ENCODE results near the gene KIF16B. TPM values are rescaled to one million over a fixed set of nuclear protein-coding genes. Genes with fewer than 3 reads are reported as not detected.

KIF16B gene
- total RNA-seq, 2 experiments from 2014 or later, result 7.7 to 7.9 TPM

- intact Hi-C loops (cut with micrococcal nuclease), result no loop called here
- DNase-seq, result no peak
- CTCF ChIA-PET, result no interaction called here
- H3K27ac Mint-ChIP-seq, result no peak overlapping the region
- no peak overlapping the region for H3K4me3 Mint-ChIP-seq
- H3K9me3 Mint-ChIP-seq, result no peaks in the 10 kb centered on the region
- peaks cover 20% of the 10 kb centered on the region for H3K36me3 Mint-ChIP-seq
- H3K27me3 Mint-ChIP-seq, result no peaks in the 10 kb centered on the region
- H3K4me1 Mint-ChIP-seq (ENCODE audit: low read depth), result no peaks in the 10 kb centered on the region
- POLR2A ChIA-PET, result no interaction called here
Observed at GRCh38 chr20:16500197-16500596, 73.1 kb downstream of the KIF16B start.

GRCh38 chr20:16498526-16499253, 74.6 kb downstream of the KIF16B start:
- peaks cover 17% of the 10 kb centered on the region for H3K36me3 Mint-ChIP-seq
- no peaks in the 10 kb centered on the region for H3K4me1 Mint-ChIP-seq (ENCODE audit: low read depth)

GRCh38 chr20:16497896-16498295, 75.4 kb downstream of the KIF16B start:
- Mint-ChIP-seq H3K27ac (no peak overlapping the region), H3K27me3 (no peaks in the 10 kb centered on the region), H3K36me3 (peaks cover 16% of the 10 kb centered on the region), H3K4me1 (ENCODE audit: low read depth) (no peaks in the 10 kb centered on the region), H3K9me3 (no peaks in the 10 kb centered on the region), H3K4me3 (no peak overlapping the region)
- CTCF ChIA-PET, result no interaction called here
- intact Hi-C loops (cut with micrococcal nuclease), result no loop called here
- POLR2A ChIA-PET, result no interaction called here
- DNase-seq, result no peak

More at GRCh38 chr20:16498526-16499253, 74.6 kb downstream of the KIF16B start:
- intact Hi-C loops (cut with micrococcal nuclease), result no loop called here
- Mint-ChIP-seq H3K4me3 (no peak overlapping the region), H3K27me3 (no peaks in the 10 kb centered on the region), H3K9me3 (no peaks in the 10 kb centered on the region), H3K27ac (no peak overlapping the region)
- ChIA-PET POLR2A (no interaction called here), CTCF (interaction anchor here (0.5 kb wide), 1 partner anchor 1640 kb away, joined by 4 read pairs; no protein-coding TSS in a partner anchor)
- no peak for DNase-seq

DNA sequence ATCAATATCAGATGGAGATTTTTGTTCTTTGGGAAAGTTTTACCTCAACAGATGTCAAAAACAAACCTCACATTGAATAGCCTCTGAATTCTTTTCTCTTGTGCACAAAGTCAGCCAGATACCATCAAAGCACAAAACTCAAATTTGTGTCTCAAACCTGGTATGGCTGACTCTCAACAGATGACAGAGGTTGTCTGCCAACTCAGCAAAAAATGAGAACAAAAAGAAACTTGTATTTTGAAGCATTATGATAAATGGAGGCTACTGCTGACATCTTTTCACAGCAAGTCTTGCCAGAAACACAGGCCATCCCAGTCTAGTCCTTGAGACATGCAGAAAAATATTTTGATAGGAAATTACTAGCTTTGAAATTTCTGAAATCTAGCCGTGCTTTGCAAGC, 79.8 kb downstream of the KIF16B start:
- CTCF ChIA-PET, result interaction anchor here (0.7 kb wide), 1 partner anchor 113 kb away, joined by 3 read pairs; no protein-coding TSS in a partner anchor
- intact Hi-C loops (cut with micrococcal nuclease), result no loop called here
- peaks cover 22% of the 10 kb centered on the region for H3K36me3 Mint-ChIP-seq
- no peak overlapping the region for H3K27ac Mint-ChIP-seq
- H3K9me3 Mint-ChIP-seq, result no peaks in the 10 kb centered on the region
- DNase-seq, result no peak
- no peak overlapping the region for H3K4me3 Mint-ChIP-seq
- POLR2A ChIA-PET, result no interaction called here
- no peaks in the 10 kb centered on the region for H3K4me1 Mint-ChIP-seq (ENCODE audit: low read depth)
- H3K27me3 Mint-ChIP-seq, result no peaks in the 10 kb centered on the region

DNA sequence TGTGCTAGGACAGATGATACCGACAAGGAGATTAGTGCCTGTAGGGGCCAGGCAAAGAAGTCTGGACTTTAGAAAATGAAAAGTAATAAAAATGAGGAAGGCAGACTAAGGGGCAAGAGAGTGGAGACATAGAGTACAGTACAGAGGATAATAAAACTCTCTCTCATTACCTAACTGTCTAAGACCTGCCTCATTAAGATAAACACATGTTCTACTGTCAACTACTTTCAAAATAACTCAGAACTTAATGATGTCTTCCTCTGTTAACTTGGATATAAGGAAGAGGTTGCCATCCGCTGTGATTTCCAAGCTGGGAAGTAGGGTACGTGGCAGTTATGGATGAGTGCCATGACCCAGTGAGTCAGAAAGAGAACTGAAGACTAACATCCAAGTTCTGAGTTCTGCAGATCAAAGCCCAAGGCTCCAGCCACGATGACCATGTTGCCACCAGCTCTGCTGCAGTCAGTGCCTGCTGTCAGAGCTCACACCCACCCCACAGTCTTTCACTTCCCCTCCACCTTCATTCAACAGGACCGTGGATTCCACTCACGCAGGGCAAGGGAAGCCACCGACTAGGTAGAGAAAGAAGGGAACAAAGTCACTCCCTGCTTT, 81.8 kb downstream of the KIF16B start:
- ChIA-PET CTCF (interaction anchor here (1.4 kb wide), 1 partner anchor 15 kb away, joined by 4 read pairs; no protein-coding TSS in a partner anchor), POLR2A (no interaction called here)
- Mint-ChIP-seq H3K4me1 (ENCODE audit: low read depth) (no peaks in the 10 kb centered on the region), H3K9me3 (no peaks in the 10 kb centered on the region), H3K27ac (no peak overlapping the region), H3K4me3 (no peak overlapping the region), H3K36me3 (peaks cover 20% of the 10 kb centered on the region), H3K27me3 (no peaks in the 10 kb centered on the region)
- no peak for DNase-seq
- intact Hi-C loops (cut with micrococcal nuclease), result no loop called here

DNA sequence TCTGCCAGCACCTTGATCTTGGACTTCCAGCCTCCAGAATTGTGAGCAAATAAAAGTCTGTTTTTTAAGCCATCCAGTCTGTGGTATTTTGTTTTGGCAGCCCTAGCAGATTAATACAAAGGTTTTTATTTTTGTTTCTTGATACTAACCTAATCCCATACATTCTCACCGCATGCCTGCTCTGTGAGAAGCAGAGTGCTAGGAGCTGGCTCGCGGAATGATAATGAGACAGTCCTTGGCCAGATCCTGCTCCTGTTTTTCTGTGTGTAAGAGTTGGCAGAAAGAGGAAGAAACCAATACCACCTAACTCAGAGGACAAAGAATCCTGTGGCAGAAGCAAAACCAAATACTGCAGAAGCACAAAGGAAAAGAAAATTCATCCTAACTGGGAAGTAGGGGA, 82.6 kb downstream of the KIF16B start:
- no peaks in the 10 kb centered on the region for H3K4me1 Mint-ChIP-seq (ENCODE audit: low read depth)
- no peaks in the 10 kb centered on the region for H3K9me3 Mint-ChIP-seq
- DNase-seq, result no peak
- no peak overlapping the region for H3K4me3 Mint-ChIP-seq
- CTCF ChIA-PET, result interaction anchor here (1.4 kb wide), 1 partner anchor 15 kb away, joined by 4 read pairs; no protein-coding TSS in a partner anchor
- no peak overlapping the region for H3K27ac Mint-ChIP-seq
- H3K27me3 Mint-ChIP-seq, result no peaks in the 10 kb centered on the region
- H3K36me3 Mint-ChIP-seq, result peaks cover 17% of the 10 kb centered on the region
- POLR2A ChIA-PET, result no interaction called here
- intact Hi-C loops (cut with micrococcal nuclease), result no loop called here

GRCh38 chr20:16488616-16489015, 84.6 kb downstream of the KIF16B start:
- CTCF ChIA-PET, result interaction anchor here (0.6 kb wide), 1 partner anchor 177 kb away, joined by 3 read pairs; no protein-coding TSS in a partner anchor
- peaks cover 13% of the 10 kb centered on the region for H3K36me3 Mint-ChIP-seq
- H3K9me3 Mint-ChIP-seq, result no peaks in the 10 kb centered on the region
- no peak overlapping the region for H3K4me3 Mint-ChIP-seq
- intact Hi-C loops (cut with micrococcal nuclease), result no loop called here
- no peaks in the 10 kb centered on the region for H3K4me1 Mint-ChIP-seq (ENCODE audit: low read depth)
- POLR2A ChIA-PET, result no interaction called here
- H3K27me3 Mint-ChIP-seq, result no peaks in the 10 kb centered on the region
- DNase-seq, result no peak
- no peak overlapping the region for H3K27ac Mint-ChIP-seq

GRCh38 chr20:16488086-16488485, 85.2 kb downstream of the KIF16B start:
- intact Hi-C loops (cut with micrococcal nuclease), result no loop called here
- CTCF ChIA-PET, result interaction anchor here (0.8 to 1.4 kb wide), 2 partner anchors 12 to 13 kb away, joined by 3 read pairs; no protein-coding TSS in a partner anchor
- no peaks in the 10 kb centered on the region for H3K27me3 Mint-ChIP-seq
- POLR2A ChIA-PET, result no interaction called here
- no peak overlapping the region for H3K4me3 Mint-ChIP-seq
- no peaks in the 10 kb centered on the region for H3K9me3 Mint-ChIP-seq
- no peaks in the 10 kb centered on the region for H3K4me1 Mint-ChIP-seq (ENCODE audit: low read depth)
- no peak overlapping the region for H3K27ac Mint-ChIP-seq
- peaks cover 11% of the 10 kb centered on the region for H3K36me3 Mint-ChIP-seq
- DNase-seq, result no peak

DNA sequence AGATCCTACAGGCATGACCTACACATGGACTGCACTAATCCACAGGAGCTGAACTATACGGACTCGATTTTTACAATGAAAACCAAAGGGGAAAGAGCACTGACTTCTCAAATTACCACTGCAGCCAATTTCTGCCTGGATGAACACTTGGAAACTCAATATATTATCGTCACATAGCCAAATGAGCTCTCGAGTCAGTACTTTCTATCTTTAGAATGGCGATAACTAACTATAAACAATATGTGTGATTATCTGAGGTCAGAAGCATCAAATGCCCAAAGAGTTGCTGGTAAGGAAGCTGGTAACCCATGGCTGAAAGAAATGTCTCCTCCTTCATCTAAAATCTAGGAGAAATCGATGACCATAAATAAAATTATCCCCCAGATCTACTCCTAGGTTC, 86.7 kb downstream of the KIF16B start:
- no peaks in the 10 kb centered on the region for H3K4me1 Mint-ChIP-seq (ENCODE audit: low read depth)
- peaks cover 4% of the 10 kb centered on the region for H3K36me3 Mint-ChIP-seq
- H3K4me3 Mint-ChIP-seq, result no peak overlapping the region
- no peaks in the 10 kb centered on the region for H3K27me3 Mint-ChIP-seq
- DNase-seq, result no peak
- H3K9me3 Mint-ChIP-seq, result no peaks in the 10 kb centered on the region
- intact Hi-C loops (cut with micrococcal nuclease), result no loop called here
- no peak overlapping the region for H3K27ac Mint-ChIP-seq
- ChIA-PET CTCF (no interaction called here), POLR2A (no interaction called here)

- POLR2A ChIA-PET, result no interaction called here
- no peaks in the 10 kb centered on the region for H3K27me3 Mint-ChIP-seq
- H3K36me3 Mint-ChIP-seq, result no peaks in the 10 kb centered on the region
- DNase-seq, result no peak
- no peaks in the 10 kb centered on the region for H3K9me3 Mint-ChIP-seq
- CTCF ChIA-PET, result interaction anchor here (1.2 kb wide), 1 partner anchor 9 kb away, joined by 6 read pairs; no protein-coding TSS in a partner anchor
- intact Hi-C loops (cut with micrococcal nuclease), result no loop called here
- H3K27ac Mint-ChIP-seq, result no peak overlapping the region
- no peaks in the 10 kb centered on the region for H3K4me1 Mint-ChIP-seq (ENCODE audit: low read depth)
- H3K4me3 Mint-ChIP-seq, result no peak overlapping the region
Observed at GRCh38 chr20:16485401-16485800, 87.8 kb downstream of the KIF16B start.

GRCh38 chr20:16483024-16483423, 90.2 kb downstream of the KIF16B start:
- no peaks in the 10 kb centered on the region for H3K27me3 Mint-ChIP-seq

DNA sequence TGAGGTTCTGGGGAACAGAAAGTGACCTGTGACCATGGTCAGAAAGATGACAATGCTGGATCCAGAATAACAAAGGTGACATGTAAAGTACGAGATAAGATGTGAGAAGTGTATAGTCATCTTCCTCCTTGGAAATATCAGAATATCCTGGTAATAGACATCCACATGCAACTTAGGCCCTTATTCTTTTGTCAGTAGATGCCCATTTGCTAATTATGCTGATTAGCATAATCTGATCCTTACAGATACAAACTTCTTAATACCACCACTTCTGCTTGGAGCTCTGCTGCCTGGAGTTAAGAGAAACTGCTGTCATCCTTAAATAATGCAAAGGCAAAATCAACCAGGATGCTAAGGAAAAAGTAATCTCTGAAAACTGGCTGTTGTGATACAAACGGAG, 91.3 kb downstream of the KIF16B start:
- H3K36me3 Mint-ChIP-seq, result no peaks in the 10 kb centered on the region
- H3K9me3 Mint-ChIP-seq, result no peaks in the 10 kb centered on the region
- peaks cover 2% of the 10 kb centered on the region for H3K4me1 Mint-ChIP-seq (ENCODE audit: low read depth)
- POLR2A ChIA-PET, result interaction anchor here (0.6 kb wide), 1 partner anchor 62 kb away, joined by 3 read pairs; no protein-coding TSS in a partner anchor
- CTCF ChIA-PET, result no interaction called here
- no peak overlapping the region for H3K27ac Mint-ChIP-seq
- no peak for DNase-seq
- H3K27me3 Mint-ChIP-seq, result no peaks in the 10 kb centered on the region
- intact Hi-C loops (cut with micrococcal nuclease), result no loop called here
- H3K4me3 Mint-ChIP-seq, result no peak overlapping the region

More at GRCh38 chr20:16483024-16483423, 90.2 kb downstream of the KIF16B start:
- CTCF ChIA-PET, result interaction anchor here (1.5 to 1.6 kb wide), 2 partner anchors 7 to 278 kb away, joined by 3 to 5 read pairs; no protein-coding TSS in a partner anchor
- intact Hi-C loops (cut with micrococcal nuclease), result no loop called here
- Mint-ChIP-seq H3K36me3 (no peaks in the 10 kb centered on the region), H3K9me3 (no peaks in the 10 kb centered on the region), H3K4me3 (no peak overlapping the region), H3K4me1 (ENCODE audit: low read depth) (no peaks in the 10 kb centered on the region), H3K27ac (no peak overlapping the region)
- no peak for DNase-seq
- POLR2A ChIA-PET, result no interaction called here

Measured in activated CD4-positive, alpha-beta memory T cell treated with anti-CD3 and anti-CD28 coated beads for 36 hours (primary cell).